Cortex of kidney (tissue), 1 donor: ENCODE measurements around the gene RAPGEF6.

Source experiments
- DNase-seq: peaks from one replicate; lab custom pipeline; 2025; lab: John Stamatoyannopoulos, UW

The RAPGEF6 gene

DNA sequence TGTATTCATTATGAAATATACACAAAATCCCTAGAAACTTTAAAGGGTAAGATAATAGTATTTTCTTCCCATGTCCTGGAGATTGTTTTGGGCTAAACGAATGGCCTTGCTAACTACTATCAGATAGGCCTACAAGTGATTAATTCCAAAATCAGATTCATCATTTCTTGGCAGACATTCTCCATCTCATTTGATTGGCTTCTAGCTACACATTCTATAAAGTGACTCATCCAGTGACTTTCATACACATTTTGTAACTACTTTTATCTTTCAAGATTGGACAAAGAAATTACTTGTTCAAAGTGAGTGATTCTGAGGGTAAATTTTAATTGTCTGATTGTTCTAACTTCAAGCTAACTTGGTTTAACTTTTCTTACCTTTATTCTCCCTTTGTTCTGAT, 93.3 kb downstream of the RAPGEF6 start:
- no peak for DNase-seq

DNA sequence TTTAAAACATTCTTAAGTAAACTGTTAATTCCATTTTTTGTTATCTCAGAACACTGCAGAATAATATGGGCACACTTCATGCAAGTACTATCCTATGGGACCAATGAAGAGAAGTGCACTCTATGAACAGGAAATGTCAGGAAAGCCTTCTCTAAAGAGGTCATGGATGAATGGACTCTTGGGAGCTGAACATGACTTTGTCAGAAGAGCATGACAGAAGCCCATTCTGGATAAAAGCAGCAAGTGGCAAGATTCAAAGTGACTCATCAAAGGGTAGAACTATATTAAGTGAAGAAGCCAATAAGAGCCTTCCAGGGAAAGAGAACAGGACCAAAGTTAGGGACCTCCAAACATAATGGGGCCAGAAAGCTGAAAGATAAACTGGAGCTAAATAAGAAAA, 94.0 kb downstream of the RAPGEF6 start:
- DNase-seq = no peak

DNA sequence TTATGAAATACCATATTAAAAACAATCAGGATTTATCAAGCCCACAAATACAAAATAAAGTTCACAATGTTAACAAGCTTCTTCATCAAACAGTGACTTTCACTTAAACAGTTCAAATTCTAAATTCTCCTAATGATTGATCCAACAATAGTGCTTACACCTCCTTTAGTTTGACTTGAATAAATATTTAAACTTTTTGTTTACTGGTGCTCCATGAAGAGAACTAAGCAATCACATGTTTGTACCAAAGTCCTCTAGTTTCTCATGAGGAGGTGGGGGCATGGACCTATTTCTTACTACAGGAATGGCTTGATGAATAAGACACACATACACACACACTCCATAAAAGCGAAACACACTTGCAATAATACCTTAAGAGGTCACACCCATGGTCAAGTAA, 95.8 kb downstream of the RAPGEF6 start:
- no peak for DNase-seq

DNA sequence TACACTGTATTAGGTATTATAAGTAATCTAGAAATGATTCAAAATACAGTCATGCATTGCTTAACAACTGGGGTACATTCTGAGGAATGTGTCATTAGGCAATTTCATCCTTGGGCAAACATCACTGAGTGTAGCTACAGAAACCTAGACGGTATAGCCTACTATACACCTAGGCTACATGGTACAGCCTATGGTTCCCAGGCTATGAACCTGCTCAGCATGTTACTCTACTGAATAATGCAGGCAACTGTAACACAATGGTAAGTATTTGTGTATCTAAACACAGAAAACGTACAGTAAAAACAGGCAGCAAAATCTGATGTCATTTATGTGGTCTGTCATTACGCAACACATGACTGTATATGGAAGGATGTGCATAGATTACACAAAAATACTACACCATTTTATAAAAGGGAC, 96.8 kb downstream of the RAPGEF6 start:
- no peak for DNase-seq

DNA sequence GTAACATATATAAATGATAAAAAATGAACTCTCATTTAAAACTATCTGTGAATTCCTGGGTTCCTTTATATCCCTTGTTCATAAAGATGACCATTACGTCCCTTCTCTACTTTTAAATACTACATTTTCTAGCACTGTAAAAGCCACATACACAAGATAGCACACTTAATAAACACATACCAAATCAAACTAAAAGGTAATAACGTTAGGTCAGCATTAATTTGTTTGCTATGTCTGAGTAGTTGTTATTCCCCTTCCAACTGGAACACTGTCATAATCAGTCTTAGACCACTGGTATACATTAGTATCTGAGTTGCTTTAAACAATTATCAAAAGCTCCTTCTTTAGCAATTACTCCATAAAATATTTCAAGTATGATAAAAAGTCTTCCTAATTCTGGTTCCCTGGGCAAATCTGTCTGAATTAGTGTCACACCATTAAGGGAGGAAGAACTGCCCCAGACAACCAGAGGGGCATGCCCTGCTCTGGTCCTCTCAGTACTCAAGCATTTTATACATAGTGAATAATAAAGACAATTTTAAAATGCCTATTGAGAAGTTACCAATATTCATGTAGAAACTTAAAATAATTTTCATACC, 98.1 kb downstream of the RAPGEF6 start:
- no peak for DNase-seq

DNA sequence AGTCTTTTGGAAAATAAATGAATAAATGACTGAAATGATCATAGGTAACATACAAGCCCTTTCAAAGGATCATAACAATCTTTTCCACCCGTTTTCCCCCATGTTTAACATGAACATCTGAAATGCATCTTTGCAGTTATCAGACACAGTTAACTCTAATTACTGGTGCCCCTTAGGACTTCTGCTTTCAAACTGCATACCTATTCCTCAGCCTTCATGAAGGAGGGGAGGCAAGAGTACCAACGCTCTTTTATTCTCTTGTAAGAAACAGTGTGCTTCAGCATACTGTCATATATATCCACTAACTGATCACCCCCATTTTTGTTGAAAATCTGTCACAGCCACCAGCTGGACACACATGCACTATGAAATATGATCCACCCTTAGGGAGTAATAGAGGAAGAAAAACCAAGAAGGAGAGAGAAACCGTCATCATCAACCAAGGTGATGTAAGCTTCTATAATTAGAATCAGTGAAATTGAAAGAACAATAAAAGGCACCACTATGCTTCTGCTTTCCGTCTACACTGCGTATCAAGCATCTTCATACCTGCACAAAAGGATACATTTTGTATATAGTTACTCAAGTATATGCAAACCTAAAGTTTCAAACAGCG, 98.7 kb downstream of the RAPGEF6 start:
- no peak for DNase-seq

DNA sequence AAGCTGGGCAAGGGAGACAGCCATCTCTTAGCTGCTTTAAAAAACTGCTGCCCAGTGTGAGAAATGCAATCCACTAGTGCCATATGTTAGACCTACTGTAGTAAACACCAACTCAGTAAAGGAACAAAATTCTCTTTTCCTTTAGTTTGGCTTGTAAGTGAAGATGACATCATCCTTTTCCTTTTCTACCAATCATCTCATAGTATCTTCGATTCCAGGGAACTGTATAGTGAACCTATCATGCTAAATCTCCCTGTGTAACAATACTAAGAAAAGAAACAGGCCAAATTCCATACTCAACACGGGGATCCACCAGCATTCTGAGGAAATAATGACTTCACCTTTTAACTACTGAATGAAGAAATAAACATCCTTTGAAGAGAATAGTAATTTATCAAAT, 100.1 kb downstream of the RAPGEF6 start:
- no peak for DNase-seq

DNA sequence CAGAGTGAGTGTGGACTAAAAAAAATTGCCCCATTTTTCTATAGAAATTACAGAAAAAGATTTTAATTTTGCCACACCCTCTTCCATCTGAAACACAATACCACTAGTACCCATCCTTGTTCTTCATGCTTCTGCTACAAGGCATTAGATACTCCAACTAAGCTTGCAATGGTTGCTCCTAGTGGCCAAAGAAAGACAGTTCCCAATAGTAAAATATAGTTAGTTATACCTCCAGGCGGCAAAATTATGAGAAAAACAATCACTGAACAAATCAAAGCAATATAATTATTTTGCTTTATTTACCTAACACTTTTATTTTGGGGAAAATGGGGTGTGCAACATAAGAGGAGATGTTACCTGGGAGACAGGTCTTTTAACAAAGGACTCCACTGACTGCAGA, 101.2 kb downstream of the RAPGEF6 start:
- no peak for DNase-seq

DNA sequence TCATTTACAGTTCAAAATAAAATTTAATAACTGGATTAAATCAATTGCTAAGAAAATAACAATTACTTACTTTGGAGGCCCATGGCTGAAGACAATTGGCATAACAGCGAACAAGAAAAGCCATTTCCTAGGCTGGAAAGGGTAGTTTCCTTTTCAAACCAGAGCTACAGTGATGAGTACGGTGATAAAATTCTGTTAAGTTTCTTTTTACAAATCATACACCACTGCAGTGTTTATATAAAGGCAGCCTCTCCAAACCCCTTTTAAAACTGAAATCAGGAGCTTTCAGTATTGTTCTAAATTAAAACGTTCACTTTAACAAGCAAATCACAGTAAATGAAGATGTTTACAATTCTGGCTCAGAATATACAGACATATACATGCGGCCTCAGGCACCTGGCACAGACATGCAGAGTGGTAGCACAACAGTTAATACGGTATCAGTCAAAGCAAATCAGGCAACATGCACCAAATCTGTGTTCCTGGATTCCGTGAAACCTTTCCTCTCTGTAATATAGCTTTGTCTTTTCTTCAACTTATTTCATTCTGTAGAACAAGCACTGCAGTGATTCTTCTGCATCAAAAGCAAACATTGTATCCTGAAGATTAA, 102.9 kb downstream of the RAPGEF6 start:
- no peak for DNase-seq

DNA sequence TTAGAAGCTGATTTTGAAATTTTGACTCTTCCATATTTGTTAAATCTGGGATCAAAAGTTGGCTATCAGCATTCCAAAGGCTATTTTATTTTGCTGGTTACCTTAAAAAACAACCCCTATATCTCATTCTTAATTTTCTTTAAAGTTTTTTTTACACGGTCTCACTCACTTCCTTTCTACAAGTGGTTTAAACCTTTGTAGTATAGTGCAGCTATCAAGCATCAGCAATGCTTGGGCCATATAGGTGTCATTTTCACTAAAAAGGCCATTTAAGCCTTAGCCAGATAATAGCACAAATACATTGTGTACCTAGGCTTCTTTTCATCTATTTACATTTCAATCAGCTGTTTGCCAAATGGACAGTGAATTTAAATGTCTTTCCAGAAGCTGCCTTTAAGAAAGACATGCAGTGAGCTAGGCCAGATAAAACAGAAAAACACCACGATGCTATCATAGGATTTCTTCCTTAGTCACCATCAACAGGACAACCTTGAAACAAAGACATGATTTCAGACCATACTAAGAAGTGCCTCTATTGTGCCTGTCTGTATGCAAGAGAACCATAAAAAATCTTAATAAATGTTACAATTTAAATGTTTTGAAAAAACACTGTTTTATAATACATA, 104.2 kb downstream of the RAPGEF6 start:
- no peak for DNase-seq

DNA sequence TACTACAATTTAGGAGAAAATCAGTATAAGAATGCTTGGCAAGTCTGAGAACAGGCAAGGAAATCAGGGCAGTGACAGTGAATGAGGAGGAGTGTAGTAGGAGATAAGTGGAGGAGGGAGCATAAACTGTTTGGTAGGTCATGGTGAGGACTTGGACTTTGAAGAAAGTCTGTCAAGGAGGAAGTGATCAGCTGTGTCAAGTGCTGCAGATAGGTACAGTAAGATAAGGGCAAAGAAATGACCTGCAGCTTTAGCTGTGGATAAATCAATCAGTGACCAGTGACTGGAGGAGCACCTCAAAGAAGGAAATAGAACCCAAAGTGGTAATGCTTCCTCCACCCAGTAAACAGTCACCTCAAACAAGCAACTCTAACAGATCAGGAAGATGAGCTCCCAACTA, 106.3 kb downstream of the RAPGEF6 start:
- no peak for DNase-seq

DNA sequence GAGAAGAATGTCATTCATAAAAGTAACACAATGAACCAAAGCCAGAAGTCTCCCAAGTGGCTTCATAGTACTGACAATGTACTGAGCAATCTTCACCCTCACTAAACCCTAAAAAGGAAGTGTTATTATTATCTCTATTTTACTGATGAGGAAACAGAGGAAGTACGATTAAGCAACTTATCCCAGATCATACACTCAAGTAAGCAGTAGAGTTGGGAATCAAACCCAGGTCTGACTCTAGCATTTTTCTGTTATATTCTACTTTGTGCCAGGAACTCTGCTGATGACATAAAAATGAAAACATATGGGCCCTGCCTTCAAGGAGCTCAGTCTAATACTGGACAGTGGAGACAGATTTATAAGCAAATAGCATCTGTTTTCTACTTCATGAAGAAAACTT, 109.2 kb downstream of the RAPGEF6 start:
- DNase-seq = no peak

DNA sequence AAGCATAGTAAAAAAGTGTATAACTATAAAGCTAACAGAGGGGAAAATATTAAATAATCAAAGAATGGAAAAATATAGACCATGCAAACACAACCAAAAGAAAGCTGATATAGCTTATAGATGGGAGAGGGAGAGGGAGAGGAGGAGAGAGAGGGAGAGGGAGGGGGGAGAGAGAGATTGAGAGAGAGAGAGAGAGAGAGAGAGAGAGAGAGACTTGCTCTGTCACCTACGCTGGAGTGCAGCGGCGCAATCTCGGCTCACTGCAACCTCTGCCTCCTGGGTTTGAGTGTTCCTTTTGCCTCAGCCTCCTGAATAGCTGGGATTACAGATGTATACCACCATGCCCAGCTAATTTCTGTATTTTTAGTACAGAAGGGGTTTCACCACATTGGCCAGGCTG, 110.6 kb downstream of the RAPGEF6 start:
- DNase-seq = no peak

DNA sequence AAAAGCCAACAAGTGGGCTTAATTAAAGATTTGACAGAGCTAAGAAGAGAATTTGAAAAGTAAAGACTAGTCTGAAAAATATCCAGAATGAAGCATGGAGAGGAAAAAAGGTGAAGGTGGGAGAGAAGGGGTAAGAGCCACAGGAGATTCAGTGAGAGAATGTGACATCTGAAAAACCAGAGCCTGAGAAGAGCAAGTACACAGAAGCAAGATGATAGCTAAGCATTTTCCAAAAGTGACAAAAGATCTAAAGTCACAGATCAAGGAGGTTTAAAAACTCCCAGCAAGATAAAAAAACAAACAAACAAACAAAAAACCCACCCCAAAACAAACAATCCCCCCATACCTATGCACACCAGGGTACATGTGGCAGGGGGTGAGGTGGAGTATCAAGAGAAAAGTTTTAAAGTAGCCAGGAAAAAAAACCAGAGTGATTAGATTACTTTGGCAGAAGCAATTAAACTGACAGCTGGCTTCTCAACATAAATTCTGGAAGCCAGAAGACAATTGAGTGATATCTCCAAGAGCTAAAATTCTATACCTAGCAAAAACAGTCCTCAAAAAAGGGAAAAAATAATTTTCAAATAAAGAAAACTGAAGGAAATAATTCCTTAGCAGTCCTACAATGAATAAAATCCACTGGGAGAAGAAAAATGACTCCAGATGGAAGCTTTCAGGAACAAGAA, 111.4 kb downstream of the RAPGEF6 start:
- no peak for DNase-seq

DNA sequence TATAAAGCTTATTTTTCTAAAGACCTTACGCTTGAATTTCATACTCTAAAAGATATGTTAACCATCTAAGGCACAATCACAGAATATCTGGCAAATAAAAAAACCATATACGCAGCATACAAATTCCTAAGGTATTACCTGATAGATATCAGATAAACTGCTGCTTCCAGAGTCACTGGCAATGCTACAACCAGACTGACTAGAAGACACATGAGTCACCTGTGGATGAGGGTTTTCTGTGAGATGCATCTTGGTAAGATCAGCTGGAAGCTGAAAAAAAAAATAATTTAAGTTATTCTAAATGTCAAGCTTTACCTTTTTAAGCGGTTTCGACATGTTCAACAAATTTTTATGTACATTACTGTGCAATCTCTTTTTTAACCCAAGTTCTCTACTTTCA, 113.8 kb downstream of the RAPGEF6 start:
- no peak for DNase-seq

DNA sequence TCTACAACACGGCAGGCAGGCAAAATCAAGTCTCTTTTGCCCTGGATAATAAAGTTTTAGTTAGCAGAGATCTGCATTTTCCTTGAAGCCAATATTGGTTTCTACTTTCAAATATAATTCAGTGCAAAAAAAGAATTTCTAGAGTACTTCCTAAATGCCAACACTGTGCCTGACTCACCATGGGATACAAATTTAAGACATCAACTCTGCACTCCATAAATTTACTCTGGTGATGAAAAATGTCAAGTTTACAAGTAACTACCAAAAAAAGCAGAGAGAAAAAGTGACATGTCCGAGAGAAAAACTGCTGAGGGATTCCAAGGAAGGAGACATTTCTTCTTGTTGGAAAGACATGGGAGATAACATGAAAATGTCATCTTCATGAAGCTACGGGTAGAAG, 119.7 kb downstream of the RAPGEF6 start:
- no peak for DNase-seq

DNA sequence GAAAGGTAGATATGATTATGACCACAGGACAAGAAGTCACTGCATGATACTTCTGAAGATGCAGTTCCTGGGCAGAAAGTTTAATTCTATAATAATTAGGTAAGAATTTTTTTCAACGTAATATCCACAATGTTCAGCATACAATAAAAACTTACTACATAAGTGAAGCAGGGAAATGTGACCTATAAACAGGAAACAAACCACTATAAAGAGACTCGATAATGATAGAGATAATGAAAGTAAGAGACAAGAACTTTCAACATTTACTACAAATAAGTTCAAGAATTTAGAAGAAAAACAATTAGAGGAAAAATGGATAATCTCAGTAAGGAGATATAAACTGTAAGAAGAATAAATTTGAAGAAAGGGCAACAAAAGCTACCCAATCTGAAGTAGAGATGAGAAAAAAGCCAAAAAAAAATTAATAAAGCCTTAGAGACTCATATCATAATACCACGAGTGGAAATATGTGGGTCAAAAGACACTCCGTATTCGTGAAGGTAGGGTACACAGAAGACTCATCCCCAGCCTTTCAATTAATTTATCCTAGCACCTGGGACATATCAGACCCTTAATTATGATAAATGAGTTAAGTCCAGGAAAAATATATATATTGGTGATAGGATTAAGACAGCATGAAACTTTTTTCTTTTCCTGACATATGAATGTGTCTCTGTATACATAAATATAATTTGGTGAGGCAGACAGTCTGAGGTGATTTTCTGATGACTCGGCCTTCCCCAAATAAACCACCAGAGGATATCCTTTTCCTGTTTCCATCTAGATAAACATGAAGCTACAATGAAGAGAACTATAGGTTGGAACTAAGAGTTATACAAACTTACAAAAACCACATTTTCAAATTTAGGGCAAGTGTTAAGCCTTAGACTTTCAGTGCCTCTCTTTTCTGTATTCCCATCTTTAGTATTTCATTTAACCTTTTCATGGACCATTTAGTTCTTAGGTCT, 120.4 kb downstream of the RAPGEF6 start:
- DNase-seq = no peak

DNA sequence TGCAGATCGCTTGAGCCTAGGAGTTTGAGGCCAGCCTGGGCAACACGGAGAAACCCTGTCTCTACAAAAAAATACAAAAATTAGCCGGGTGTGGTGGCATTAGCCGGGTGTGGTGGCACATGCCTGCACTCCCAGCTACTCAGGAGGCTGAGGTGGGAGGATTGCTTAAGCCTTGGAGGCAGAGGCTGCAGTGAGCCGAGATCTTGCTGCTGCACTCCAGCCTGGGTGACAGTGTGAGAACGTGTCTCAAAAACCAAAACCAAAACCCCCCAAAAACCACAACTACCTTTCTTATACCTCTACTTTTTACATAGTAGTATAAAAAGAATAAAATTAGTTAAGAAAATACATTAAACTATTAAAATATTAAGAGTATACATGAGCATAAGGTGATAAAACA, 121.2 kb downstream of the RAPGEF6 start:
- no peak for DNase-seq

DNA sequence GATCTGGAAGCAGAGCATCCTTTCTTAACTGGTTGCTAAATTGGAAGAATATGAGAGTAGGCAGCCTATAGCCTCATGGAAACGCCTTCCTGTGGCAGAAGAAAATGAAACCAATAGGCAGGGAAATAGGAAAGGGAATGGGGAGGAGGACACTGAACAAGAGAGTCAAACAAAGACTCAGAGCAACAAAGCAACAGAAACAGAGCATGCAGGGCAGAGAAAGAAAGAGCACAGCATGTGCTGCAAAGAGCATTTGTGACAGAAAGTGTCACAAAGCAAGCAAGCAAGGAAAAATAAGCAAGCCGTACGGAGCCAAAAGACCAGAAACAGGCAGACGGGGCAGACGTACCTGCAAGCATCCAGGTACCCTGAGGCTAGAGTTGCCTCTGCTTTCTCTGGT, 123.1 kb downstream of the RAPGEF6 start:
- no peak for DNase-seq

DNA sequence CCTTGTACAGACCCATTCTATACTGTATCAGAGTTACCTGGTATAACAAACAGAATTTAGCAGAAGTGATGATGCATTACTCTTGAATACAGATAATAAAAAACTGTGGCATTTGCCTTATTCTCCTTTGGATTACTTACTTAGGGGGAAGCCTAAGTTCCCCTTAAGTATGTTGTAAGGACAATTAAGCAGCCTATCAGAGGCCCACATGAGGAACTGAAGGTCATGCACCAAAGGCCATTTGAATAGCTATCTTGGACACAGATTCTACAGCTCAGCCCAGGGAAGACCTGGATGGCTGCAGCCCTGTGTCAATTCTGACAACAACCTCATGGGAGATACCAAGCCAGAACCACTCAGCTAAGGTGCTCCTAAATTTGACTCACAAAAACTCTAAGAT, 125.2 kb downstream of the RAPGEF6 start:
- no peak for DNase-seq

DNA sequence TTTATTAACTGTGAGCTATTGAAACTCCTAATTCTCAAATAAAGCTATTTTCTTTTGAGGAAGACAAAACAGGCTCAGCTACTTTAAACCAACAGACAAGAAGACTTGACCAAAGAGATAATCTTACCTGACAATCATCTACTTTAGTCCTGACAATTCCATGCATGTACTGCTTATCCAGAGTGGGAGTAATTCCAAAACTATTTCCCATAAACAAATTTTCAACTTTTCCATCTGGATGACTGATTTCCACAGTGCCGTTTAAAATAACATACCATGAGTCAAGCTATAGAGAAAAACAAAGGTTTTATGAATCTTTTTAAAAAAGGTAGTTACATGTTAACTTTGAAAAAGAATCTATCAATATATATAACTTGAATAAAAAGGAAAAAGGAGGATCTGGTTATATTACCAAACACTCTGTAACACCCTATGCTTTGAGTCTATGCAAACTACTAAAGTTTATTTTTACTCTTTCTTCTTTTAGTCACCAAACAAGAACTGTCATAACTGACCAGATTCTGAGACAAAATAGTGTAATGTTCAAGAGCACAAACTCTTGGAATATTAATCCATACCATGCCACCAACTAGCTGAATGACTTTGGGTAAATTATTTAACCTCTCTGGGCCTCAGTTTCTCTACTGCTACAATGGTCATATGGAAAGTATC, 129.7 kb downstream of the RAPGEF6 start:
- no peak for DNase-seq
